ENCODE results near the gene VIL1. TPM values are rescaled to one million over a fixed set of nuclear protein-coding genes. Genes with fewer than 3 reads are reported as not detected.

VIL1 gene
- total and polyA plus RNA-seq, 9 of the 15 experiments (the other 6 are each of a cell fraction or from before 2014, with no cell fraction given), result 0.51 to 2.7 (median 1.2) TPM

GRCh38 chr2:218400167-218400929 is 18.6 kb upstream of the VIL1 start (continued):
- TF ChIP-seq, protein P1, sequence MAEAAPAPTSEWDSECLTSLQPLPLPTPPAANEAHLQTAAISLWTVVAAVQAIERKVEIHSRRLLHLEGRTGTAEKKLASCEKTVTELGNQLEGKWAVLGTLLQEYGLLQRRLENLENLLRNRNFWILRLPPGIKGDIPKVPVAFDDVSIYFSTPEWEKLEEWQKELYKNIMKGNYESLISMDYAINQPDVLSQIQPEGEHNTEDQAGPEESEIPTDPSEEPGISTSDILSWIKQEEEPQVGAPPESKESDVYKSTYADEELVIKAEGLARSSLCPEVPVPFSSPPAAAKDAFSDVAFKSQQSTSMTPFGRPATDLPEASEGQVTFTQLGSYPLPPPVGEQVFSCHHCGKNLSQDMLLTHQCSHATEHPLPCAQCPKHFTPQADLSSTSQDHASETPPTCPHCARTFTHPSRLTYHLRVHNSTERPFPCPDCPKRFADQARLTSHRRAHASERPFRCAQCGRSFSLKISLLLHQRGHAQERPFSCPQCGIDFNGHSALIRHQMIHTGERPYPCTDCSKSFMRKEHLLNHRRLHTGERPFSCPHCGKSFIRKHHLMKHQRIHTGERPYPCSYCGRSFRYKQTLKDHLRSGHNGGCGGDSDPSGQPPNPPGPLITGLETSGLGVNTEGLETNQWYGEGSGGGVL (CRISPR knock-in tag; IDR thresholded peaks at IDR 0.05), result no peak
- TF ChIP-seq HSF4 (CRISPR knock-in tag; IDR thresholded peaks at IDR 0.05; ENCODE audit: borderline replicate concordance) (no peak), ZKSCAN8 (CRISPR knock-in tag; IDR thresholded peaks at IDR 0.05) (no peak), TAF9B (IDR thresholded peaks at IDR 0.05; ENCODE audit: partially characterized antibody) (no peak), ZNF282 (CRISPR knock-in tag; IDR thresholded peaks at IDR 0.05) (no peak), STAG1 (CRISPR knock-in tag; IDR thresholded peaks at IDR 0.05; ENCODE audit: borderline replicate concordance) (no peak), ZEB2 (IDR thresholded peaks at IDR 0.05) (no peak), E2F8 (IDR thresholded peaks at IDR 0.05; ENCODE audit: low read depth, partially characterized antibody) (no peak), KLF13 (tag; IDR thresholded peaks at IDR 0.05; ENCODE audit: borderline replicate concordance, low read depth) (no peak), MCM7 (IDR thresholded peaks at IDR 0.05) (no peak), ZNF274 (IDR thresholded peaks at IDR 0.05; ENCODE audit: borderline replicate concordance, low read depth, low read length) (no peak), SETDB1 (IDR thresholded peaks at IDR 0.05; ENCODE audit: low read length) (no peak), ZNF75A (CRISPR knock-in tag; IDR thresholded peaks at IDR 0.05) (no peak), NFYB (IDR thresholded peaks at IDR 0.05; ENCODE audit: extremely low read depth, insufficient read length) (no peak), ZNF444 (CRISPR knock-in tag; IDR thresholded peaks at IDR 0.05) (no peak), CBX5 (IDR thresholded peaks at IDR 0.05; ENCODE audit: borderline replicate concordance, low read depth) (no peak), ARNT (IDR thresholded peaks at IDR 0.05) (no peak), HNRNPH1 (optimal IDR thresholded peaks at IDR 0.05; ENCODE audit: low read depth, low read length) (no peak), PRMT5 (CRISPR knock-in tag; IDR thresholded peaks at IDR 0.05) (no peak), PRPF4 (IDR thresholded peaks at IDR 0.05; ENCODE audit: insufficient read depth, low read depth, low read length, poor library complexity, severe bottlenecking) (no peak), TARDBP (IDR thresholded peaks at IDR 0.05) (no peak), JUNB (CRISPR knock-in tag; conservative IDR thresholded peaks at IDR 0.05) (no peak), ZNF695 (CRISPR knock-in tag; IDR thresholded peaks at IDR 0.05) (no peak), RAD21 (CRISPR knock-in tag; conservative IDR thresholded peaks at IDR 0.05 in 1 of 2, IDR thresholded peaks at IDR 0.05 in 1 of 2) (no peak), CCNT2 (IDR thresholded peaks at IDR 0.05; ENCODE audit: borderline replicate concordance, extremely low read depth, insufficient read length, low read depth, low read length) (peak; percentile 11)

Measured in K562 (cell line).